Mucosa of descending colon (tissue), 3 donors: Measurements from ENCODE around the gene SLC25A33. TPM values are rescaled to one million over a fixed set of nuclear protein-coding genes. Genes with fewer than 3 reads are reported as not detected.

Experiments
- ATAC-seq: fragments of 200-7000 bp; cut with Tn5 transposase; one replicate; pipeline ENCODE4 v1.9.1; 2020; ENCODE audit warnings: mild to moderate bottlenecking, moderate library complexity
- DNase-seq, 3 donors: peaks; one replicate each; pipeline ENCODE4 v3.0.0-alpha.2; 2020
- H3K36me3 ChIP-seq: fragments of 200-600 bp; one replicate; pipeline ENCODE4 v1.8.0; 2021; ENCODE audit warnings: low read depth, mild to moderate bottlenecking
- H3K4me1 ChIP-seq: fragments of 200-600 bp; one replicate; pipeline ENCODE4 v1.8.0; 2021; ENCODE audit warnings: low read depth, mild to moderate bottlenecking
- H3K4me3 ChIP-seq: fragments of 200-600 bp; one replicate; pipeline ENCODE4 v1.8.0; 2021; ENCODE audit warnings: mild to moderate bottlenecking
- H3K9me3 ChIP-seq: fragments of 200-600 bp; one replicate; pipeline ENCODE4 v1.8.0; 2021; ENCODE audit warnings: mild to moderate bottlenecking
- intact Hi-C, 2 donors: fragments of 100-400 bp; cut with DNase I in 1 of 2; cut with micrococcal nuclease in 1 of 2; formaldehyde crosslinking; loops; one replicate each; pipeline versions ENCODE4 v1.11.0 to v1.11.1; 2022; cut with DNase I, micrococcal nuclease
- total RNA-seq, 3 donors: library from RNA; stranded (reverse); fragmentation: NEBNext Ultra II Directional in 2 of 3; extraction: Animal tissue kit (Norgen Biotek cat#: 25700) in 2 of 3; gene quantifications; one replicate each; pipeline versions ENCODE4 v1.2.1 to v1.2.4, GENCODE V29; 2021 to 2023
- TF ChIP-seq, protein P1 (sequence below): fragments of 200-600 bp; IDR thresholded peaks from one replicate; pipeline ENCODE4 v1.8.0; 2022; ENCODE audit warnings: antibody characterized with exemption, mild to moderate bottlenecking
- donor health status: DM: no; HTN: no; CAD: no; lungs with moderate emphysema.
- donor health status: DM: no; HTN: no; CAD: no.
- donor health status: DM: no; HTN: yes; CAD: no.

SLC25A33 gene
- total RNA-seq, 3 donors from 2014 or later = 4.8 to 5.9 (median 5.7) TPM

DNA sequence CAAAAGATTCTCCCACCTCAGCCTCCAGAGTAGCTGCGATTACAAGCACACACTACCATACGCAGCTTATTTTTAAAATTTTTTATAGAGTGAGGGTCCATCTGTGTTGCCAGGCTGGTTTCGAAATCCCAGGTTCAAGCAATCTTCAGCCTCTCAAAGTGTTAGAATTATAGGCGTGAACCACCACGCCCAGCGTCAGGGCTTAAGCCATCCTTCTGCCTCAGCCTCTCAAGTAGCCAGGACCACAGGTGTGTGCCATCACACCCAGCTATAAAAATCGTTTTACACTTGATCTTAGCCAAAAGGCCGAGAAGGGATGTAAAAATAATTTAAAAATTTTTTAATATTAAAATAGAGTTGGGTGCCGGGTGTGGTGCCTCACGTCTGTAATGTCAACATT lies 4.3 kb upstream of the SLC25A33 start:
- Histone ChIP-seq H3K36me3 (no peaks in the 10 kb centered on the region), H3K4me1 (peaks cover 6% of the 10 kb centered on the region), H3K4me3 (no peak overlapping the region), H3K9me3 (no peaks in the 10 kb centered on the region)
- intact Hi-C loops = no loop called here
- ATAC-seq (no peak), DNase-seq (peak in 1 of 3 donors; percentile 58)
- TF ChIP-seq, protein P1, sequence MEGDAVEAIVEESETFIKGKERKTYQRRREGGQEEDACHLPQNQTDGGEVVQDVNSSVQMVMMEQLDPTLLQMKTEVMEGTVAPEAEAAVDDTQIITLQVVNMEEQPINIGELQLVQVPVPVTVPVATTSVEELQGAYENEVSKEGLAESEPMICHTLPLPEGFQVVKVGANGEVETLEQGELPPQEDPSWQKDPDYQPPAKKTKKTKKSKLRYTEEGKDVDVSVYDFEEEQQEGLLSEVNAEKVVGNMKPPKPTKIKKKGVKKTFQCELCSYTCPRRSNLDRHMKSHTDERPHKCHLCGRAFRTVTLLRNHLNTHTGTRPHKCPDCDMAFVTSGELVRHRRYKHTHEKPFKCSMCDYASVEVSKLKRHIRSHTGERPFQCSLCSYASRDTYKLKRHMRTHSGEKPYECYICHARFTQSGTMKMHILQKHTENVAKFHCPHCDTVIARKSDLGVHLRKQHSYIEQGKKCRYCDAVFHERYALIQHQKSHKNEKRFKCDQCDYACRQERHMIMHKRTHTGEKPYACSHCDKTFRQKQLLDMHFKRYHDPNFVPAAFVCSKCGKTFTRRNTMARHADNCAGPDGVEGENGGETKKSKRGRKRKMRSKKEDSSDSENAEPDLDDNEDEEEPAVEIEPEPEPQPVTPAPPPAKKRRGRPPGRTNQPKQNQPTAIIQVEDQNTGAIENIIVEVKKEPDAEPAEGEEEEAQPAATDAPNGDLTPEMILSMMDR = no peak

DNA sequence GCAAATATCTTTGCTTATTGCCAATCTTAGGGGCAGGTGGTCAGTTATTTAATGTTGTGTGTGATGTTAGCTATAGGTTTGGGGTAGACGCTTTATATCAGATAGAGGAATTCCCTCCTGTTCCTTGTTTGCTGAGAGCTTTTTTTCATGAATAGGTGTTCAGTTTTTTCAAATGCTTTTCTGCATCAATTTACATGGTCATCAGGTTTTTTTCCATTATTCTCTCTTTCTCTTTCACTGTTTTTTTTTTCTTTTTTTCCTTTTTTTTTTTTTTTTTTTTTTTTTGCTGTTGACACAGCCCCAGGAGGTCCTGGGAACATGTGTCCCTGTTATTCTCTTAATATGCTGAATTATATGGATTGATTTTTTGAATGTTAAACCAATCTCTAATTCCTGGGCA lies 3.0 kb upstream of the SLC25A33 start:
- TF ChIP-seq, protein P1 = no peak
- ATAC-seq (no peak), DNase-seq (no peak)
- intact Hi-C loops = no loop called here
- peaks cover 15% of the 10 kb centered on the region for H3K4me1 ChIP-seq
- H3K9me3 ChIP-seq = no peaks in the 10 kb centered on the region
- no peak overlapping the region for H3K4me3 ChIP-seq
- H3K36me3 ChIP-seq = no peaks in the 10 kb centered on the region

DNA sequence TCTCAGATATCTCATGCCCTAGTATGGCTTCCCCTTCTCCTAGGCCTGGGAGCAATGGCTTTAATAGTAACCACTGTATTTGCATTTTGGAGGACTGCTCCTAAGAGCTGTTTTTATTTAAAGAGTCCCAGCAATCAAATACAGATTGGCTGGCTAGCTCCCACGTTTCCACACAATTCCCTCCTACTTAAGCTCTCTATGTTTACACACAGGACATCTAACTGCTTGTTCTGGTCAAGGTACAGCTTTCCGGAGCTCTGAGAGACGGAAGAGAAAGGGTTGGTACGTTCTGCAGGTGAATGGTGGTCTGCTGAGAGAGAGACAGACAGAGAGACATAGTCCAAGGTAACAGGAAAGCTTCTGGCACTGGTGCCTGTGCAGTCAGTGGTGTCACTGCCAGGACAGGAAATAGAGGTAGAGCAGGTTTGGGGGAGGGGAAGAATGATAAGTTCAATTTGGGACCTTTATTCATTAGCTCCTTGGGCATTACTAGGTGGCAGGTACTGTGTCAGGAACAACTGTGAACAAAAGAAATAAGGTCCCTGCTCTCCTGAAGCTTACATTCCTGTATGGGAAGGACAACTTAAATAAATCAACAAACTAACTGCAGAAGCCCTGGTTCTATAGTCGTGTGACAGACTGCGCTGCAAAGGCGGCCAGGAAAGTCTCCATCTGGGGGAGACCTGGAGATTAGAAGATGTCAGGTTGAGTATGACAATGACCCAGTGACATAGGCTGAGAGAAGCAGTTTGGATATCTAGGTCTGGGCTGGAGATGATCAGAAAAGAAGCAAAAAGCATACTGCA lies 1.2 kb upstream of the SLC25A33 start:
- peak in 2 of 3 donors; percentile 50 to 66 for DNase-seq
- ATAC-seq = peak; percentile 61
- no peaks in the 10 kb centered on the region for H3K36me3 ChIP-seq
- H3K9me3 ChIP-seq = no peaks in the 10 kb centered on the region
- intact Hi-C loops = no loop called here
- peaks cover 19% of the 10 kb centered on the region for H3K4me1 ChIP-seq
- no peak overlapping the region for H3K4me3 ChIP-seq
- TF ChIP-seq, protein P1 = no peak

DNA sequence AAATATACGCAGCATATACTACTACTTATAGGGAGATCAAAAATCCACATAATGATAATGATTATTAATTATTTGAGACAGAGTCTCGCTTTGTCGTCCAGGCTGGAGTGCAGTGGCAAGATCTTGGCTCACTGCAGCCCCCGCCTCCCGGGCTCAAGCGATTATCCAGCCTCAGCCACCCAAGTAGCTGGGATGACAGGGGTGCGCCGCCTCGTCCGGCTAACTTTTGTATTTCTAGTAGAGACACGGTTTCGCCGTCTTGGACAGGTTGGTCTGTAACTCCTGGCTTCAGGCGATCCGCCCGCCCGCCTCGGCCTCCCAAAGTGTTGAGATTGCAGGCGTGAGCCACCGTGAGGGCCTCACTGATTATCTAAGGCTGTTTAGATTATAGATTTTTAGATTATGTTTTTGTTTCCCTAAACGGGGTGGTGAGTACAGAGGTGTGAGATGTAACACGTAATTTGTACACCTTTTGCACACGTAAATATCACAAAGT lies 548 bp upstream of the SLC25A33 start:
- Histone ChIP-seq H3K9me3 (no peaks in the 10 kb centered on the region), H3K4me1 (peaks cover 19% of the 10 kb centered on the region), H3K4me3 (peak overlapping the region; percentile 63), H3K36me3 (no peaks in the 10 kb centered on the region)
- intact Hi-C loops = no loop called here
- ATAC-seq (no peak), DNase-seq (peak; percentile 55 to 63 (median 62))
- TF ChIP-seq, protein P1 = no peak

DNA sequence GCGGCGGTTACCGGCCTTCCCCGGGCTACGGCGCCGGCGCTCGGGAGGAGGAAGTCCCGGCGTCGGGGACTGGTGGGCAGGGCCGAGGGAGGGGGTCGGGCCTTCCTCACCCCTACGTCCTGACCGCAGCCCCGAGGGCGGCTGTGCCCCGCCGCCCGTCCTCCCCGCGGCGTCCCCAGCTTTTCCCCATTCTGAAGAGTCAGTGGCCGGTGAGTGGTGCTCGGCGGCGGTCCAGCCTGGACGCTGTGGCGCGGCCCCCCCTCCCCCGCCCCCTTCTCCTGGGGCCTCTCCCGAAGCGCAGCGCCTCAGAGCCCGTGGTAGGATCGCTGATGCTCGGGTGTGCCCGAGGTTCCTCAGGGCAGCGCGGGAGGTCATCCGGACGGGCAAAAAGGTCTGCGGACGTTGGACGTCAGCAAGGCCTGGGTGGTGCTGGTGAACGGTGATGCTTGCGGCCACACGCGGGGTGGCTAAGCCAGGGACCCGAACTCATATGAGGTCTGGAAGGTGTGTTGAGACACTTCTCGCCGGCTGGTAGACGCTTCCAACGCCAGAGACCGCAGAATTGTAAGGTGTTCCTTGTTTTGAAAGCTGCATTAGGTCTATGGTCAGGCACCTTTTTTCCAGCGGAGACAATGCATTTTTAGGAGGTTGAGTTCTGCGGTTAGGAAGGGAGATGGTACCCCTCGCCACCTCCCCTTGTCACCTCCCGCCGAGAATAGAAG lies 725 bp downstream of the SLC25A33 start:
- Histone ChIP-seq H3K36me3 (no peaks in the 10 kb centered on the region), H3K4me3 (peak overlapping the region; percentile 63), H3K4me1 (peaks cover 19% of the 10 kb centered on the region), H3K9me3 (no peaks in the 10 kb centered on the region)
- ATAC-seq = peak; percentile 56
- TF ChIP-seq, protein P1 = no peak
- intact Hi-C loops = no loop called here
- peak; percentile 61 to 75 (median 73) for DNase-seq
